ENCODE results near the gene CDIPT. TPM values are rescaled to one million over a fixed set of nuclear protein-coding genes. Genes with fewer than 3 reads are reported as not detected.

Gene CDIPT, protein sequence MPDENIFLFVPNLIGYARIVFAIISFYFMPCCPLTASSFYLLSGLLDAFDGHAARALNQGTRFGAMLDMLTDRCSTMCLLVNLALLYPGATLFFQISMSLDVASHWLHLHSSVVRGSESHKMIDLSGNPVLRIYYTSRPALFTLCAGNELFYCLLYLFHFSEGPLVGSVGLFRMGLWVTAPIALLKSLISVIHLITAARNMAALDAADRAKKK
- total RNA-seq: 69.5 and 81.7 TPM in 2 replicates

DNA sequence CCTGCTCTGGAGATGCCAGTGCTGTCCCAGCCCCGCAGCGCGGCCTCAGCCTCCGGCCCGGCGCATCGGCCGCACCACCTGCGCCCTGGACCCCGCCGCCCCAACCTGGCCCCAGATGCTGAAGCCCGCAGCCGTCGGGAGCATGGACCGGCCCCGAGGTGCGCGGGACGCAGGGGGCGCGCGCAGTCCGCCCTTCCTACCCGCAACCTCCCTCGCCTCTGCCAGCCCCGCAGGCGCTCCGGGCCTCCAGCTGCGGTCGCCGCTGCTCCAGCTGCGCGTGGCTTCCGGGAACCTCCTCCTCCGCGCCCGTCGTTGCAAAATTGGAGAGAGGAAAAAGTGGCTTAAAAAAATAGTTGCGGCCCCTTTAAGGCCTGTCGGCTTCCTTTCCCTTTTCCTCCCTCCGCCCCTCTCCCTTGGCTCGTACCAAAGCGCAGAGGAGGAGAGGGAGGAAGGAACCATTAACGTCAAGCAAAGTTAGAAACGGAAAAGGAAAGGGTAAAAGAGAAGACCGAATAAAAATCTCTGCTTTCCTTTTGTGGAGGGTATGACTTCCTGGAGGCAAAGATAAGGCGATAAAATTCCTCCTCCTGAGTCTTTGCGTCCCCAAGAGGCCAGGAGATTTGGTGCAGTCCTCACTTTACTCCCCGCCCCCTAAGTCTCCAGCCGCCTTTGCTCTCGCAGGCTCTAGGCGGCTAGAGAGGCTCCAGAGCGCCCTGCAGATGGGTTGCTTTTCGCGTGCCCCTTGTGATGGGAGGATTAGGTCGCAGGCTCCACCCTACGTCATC is at the start of gene CDIPT:
Gene CDIPT, minus strand, starts transcription at position 343 of the 785 bp plus-strand sequence. CDS start 369 bp downstream, outside the sequence.

DNA sequence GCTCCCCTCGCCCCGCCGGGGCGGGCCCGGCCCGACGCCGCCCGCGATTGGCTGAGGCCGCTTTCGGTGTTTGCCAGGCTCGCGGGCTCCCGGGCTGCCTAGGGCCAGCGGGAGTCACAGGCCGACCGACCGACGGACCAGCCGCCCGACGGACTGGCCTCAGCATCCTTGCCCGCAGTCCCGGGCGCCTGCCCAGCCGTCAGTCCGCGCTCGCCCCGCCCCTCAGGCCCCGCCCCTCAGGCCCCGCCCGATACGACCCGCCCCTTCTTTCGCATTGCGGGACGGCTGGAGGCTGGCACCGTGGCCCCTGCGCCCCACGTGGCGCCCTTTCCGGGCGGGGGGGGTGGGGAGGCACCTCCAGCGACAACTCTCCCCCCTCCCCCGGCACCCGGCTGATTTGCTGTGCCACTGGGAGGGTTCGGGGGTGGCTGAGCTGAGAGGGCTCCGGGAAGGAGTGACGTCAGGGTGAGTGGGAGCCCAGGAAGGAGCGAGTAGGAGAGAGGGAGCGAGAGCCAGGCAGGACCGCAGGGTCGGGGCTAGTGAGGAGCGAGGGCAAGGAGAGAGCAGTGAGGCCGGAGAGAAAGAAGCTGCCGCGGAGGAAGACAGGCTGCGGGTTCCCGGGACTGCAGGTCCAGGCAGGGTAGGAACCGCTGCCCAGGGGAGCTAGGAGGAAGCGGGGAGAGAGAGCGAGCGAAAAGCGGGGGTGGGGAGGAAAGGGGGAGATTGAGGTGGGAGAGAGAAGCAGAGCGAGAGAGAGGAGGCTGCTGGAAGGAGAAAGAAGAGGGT is 37.3 kb upstream of the CDIPT start, which contains the start of gene ASPHD1:
Gene ASPHD1, plus strand, starts transcription at position 387 of the 786 bp plus-strand sequence. CDS start 484 bp downstream, outside the sequence.

DNA sequence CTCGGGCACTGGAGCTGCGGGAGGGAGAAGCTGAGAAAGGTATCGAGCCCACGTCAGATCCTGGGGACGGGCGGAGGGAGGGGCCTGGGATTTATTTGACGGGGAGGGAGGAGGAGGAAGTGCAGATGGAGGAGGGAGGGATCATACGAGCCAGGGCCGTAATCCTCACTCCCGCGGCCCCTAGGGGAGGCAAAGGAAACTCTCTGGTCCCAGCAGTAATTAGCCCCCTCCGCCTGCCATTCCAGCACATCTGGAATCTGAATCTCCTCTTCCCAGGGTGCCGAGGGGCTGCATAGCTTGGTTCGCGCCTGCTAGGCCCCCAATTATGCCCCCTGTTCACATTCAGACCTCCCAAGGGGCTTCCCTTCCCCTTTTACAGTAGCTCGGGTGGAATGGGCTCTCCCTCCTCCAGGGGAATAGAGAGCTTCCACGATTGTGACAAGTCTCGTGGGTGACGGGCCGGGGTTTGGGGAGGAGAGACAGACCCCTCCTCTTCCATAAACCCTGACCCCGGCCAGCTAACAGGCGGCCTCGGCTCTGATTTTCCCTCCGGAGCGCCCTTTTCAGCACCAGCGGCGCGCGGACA is 36.6 kb upstream of the CDIPT start, which contains the start of gene SEZ6L2:
Gene SEZ6L2, minus strand, starts transcription at position 35 of the 586 bp plus-strand sequence. CDS start 531 bp downstream, outside the sequence.

DNA sequence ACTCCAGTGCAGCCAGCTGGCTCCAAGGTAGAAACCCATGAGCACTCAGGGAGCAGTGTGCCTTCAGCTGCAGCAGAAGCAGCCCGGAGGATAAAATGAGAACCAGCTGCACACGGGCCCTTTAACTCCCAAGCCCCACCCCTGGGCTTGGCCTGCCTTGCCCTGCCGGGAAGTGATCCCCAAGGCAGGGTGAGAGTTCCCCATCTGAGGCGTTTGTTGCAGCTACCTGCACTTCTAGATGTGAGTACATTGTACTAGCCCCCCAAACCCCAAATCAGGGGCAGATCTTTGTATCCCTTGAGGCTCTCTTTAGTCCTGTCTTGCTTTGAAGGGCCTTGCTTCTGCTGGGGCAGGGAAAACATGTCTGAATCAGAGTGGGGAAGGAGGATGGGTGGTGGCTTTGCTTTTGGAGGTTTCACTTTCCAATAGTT is 42.7 kb downstream of the CDIPT start, which contains the start of gene MVP:
Gene MVP, plus strand, starts transcription at position 192 of the 431 bp plus-strand sequence. CDS start 10,088 bp downstream, outside the sequence.

DNA sequence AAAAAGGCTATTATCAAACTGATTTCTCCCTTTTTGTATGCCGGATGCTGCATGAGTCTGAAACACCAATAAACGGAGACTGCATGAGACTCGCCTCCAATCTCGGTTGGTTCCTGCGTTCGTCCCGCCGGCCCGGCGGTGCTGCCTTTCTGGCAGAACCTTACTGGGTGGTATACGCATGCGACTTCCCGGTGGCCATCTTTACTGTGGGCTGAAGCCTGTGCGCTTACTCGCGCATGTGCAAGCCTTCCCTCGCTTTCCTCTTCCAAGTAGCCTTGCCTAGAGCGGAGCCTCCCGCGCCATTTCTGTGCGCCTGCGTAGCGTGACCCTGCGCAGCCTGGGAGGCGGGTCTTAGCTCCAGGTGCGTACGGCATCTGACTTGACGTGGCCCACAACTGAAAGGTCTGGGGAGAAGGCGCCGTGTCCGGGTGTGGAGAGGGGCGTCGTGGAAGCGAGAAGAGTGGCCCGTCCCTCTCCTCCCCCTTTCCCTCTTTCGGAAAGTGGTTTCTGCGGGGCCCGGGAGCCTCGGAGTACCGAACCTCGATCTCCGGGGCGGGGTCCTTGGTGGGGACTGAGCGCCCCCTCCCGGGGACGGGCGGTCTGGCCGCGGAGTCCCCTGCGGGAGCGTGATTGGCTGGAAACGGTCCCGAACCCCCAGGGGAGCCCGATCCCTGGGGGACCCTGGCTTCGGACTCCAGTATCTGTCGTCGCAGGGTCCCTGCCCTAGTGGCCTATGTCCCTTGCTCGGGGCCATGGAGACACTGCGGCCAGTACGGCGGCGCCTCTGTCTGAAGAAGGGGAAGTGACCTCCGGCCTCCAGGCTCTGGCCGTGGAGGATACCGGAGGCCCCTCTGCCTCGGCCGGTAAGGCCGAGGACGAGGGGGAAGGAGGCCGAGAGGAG is 47.0 kb downstream of the CDIPT start, which contains the start of gene PAGR1:
Gene PAGR1, plus strand, starts transcription at position 360 of the 901 bp plus-strand sequence. Its CDS starts 374 bp downstream, at position 734.

DNA sequence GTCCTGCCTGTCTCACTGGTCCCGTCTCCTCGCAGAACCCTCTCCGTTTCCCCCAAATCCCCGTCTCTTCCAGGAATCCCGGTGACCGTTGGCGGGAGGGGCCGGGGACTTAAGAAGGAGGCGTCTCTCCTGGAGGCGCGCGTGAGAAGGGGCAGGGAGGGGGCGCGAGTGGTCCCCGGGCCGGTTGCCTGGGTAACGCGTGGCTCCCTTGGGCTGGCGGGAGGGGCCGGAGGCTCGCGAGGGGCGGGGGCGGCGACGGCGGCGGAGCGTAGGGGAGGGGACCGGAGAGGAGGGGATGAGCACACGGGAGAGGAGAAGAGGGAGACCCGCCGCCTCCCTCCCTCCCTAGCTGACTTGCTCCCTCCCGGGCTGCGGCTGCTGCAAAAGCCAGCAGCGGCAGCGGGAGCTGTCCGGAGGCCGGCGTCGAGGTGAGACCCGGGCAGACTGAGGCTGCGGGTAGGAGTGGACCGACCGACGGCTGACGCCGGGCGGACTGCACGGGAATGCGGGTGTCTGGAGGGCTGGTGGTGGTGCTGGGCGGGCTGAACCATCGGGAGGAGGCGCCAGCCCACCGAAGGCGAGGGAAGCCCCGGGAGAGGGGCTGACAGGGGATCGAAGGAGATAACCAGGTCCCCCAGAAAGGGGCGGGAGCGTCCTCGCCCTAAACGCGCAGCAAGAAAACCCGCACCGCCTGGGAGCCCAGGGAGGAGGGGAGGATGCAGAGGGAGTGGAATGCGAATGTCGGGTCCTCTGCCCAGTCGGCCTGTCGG is 50.9 kb downstream of the CDIPT start, which contains the start of gene PRRT2:
Gene PRRT2, plus strand, starts transcription at position 298 of the 770 bp plus-strand sequence. CDS start 862 bp downstream, outside the sequence.

Other genes starting within 250 kb of the CDIPT start
- not detected in 2 replicates for gene SPN, start 200.0 kb downstream of the CDIPT start, total RNA-seq
- 31.1 and 57.9 TPM in 2 replicates for gene QPRT, start 184.0 kb downstream of the CDIPT start, total RNA-seq
- not detected in 2 replicates for gene C16orf54, start 117.2 kb downstream of the CDIPT start, total RNA-seq
- not detected in 2 replicates for gene ZG16, start 85.0 kb downstream of the CDIPT start, total RNA-seq
- gene KIF22, start 72.5 kb downstream of the CDIPT start, total RNA-seq: 9.8 and 33.5 TPM in 2 replicates
- gene MAZ, start 56.7 kb downstream of the CDIPT start, total RNA-seq: 89.4 and 125 TPM in 2 replicates
- 1.2 and 4.4 TPM in 2 replicates for gene PRRT2, start 51.0 kb downstream of the CDIPT start, total RNA-seq
- 16.3 and 18.1 TPM in 2 replicates for gene PAGR1, start 47.1 kb downstream of the CDIPT start, total RNA-seq
- gene MVP, start 42.8 kb downstream of the CDIPT start, total RNA-seq: 209 and 363 TPM in 2 replicates
- 18.4 and 37.0 TPM in 2 replicates for gene SEZ6L2, start 36.3 kb upstream of the CDIPT start, total RNA-seq
- gene ASPHD1, start 37.3 kb upstream of the CDIPT start, total RNA-seq: 8.0 and 12.5 TPM in 2 replicates
- gene KCTD13, start 63.0 kb upstream of the CDIPT start, total RNA-seq: 12.5 and 14.3 TPM in 2 replicates
- 63.9 and 76.0 TPM in 2 replicates for gene TMEM219, start 98.9 kb upstream of the CDIPT start, total RNA-seq
- 53.4 and 72.9 TPM in 2 replicates for gene TAOK2, start 110.6 kb upstream of the CDIPT start, total RNA-seq
- gene HIRIP3, start 132.4 kb upstream of the CDIPT start, total RNA-seq: 4.8 and 5.0 TPM in 2 replicates
- 16.9 and 20.3 TPM in 2 replicates for gene INO80E, start 133.0 kb upstream of the CDIPT start, total RNA-seq
- gene DOC2A, start 147.8 kb upstream of the CDIPT start, total RNA-seq: 0.42 TPM in 1 of 2 replicates, not detected in the other
- not detected in 2 replicates for gene C16orf92, start 160.0 kb upstream of the CDIPT start, total RNA-seq
- under 0.01 and 0.09 TPM in 2 replicates for gene TLCD3B, start 168.0 kb upstream of the CDIPT start, total RNA-seq
- 559 and 1,105 TPM in 2 replicates for gene ALDOA, start 202.5 kb upstream of the CDIPT start, total RNA-seq
- gene PPP4C, start 212.8 kb upstream of the CDIPT start, total RNA-seq: 194 and 200 TPM in 2 replicates
- under 0.01 TPM in 1 of 2 replicates, not detected in the other for gene TBX6, start 228.7 kb upstream of the CDIPT start, total RNA-seq
- gene YPEL3, start 233.0 kb upstream of the CDIPT start, total RNA-seq: 5.9 and 6.6 TPM in 2 replicates

Data from smooth muscle cell of the umbilical artery (primary cell).